K562 (cell line): ENCODE data around the gene CDKL1. TPM values are rescaled to one million over a fixed set of nuclear protein-coding genes. Genes with fewer than 3 reads are reported as not detected.
A peak's percentile ranks its signal among the peaks of the same experiment; 100 is the strongest.

Experiments used
- ATAC-seq: fragments of 200-7000 bp; cut with Tn5 transposase; 3 replicates; pipeline ENCODE4 v1.9.1; 2020; ENCODE audit warnings: moderate library complexity
- BruUV-seq: library from RNA; stranded (reverse); fragments of 400-500 nt; replicated peaks from 2 replicates; lab custom pipeline; 2021; lab: Mats Ljungman, UMichigan
- CTCF ChIA-PET: fragments of 300-600 bp; formaldehyde crosslinking; extraction: SDS; loops from one replicate; lab custom pipeline; 2021; ENCODE audit warnings: low intra/inter-chr PET ratio; lab: Yijun Ruan, JAX
- POLR2A ChIA-PET: fragments of 300-600, 350-650 bp; sonication (Branson Sonifier 250); formaldehyde crosslinking; extraction: SDS; loops from one replicate; lab custom pipeline; 2021; ENCODE audit warnings: antibody characterized with exemption, inconsistent platforms; lab: Yijun Ruan, JAX
- DNase-seq, 4 experiments: peaks; one replicate each; pipeline versions ENCODE4 v3.0.0 to v3.0.0-alpha.2; 2011 to 2018; ENCODE audit warnings: low spot score in 3 of 4, mixed read lengths in 3 of 4; ENCODE audit errors: extremely low read depth in 1 of 4
- FAIRE-seq: peaks from 2 replicates; lab custom pipeline; 2011; peaks lifted over from hg19 to GRCh38; lab: Jason Lieb, UNC
- H2AFZ ChIP-seq: 2 replicates; pipeline ENCODE4 v1.6.0; 2011; ENCODE audit warnings: low read depth, low read length, control low read depth, inconsistent platforms
- H3K27ac ChIP-seq: fragments of 200-600 bp; 3 replicates; pipeline ENCODE4 v1.8.0; 2011; ENCODE audit warnings: low read depth, mild to moderate bottlenecking, control low read depth, inconsistent platforms, low read length, moderate library complexity, mixed read lengths; ENCODE audit errors: extremely low read depth
- H3K27me3 ChIP-seq, 2 experiments: fragments of 300-600 bp in 1 of 2; 2 replicates in 1 of 2; 3 replicates in 1 of 2; pipeline versions ENCODE4 v1.6.0 to v1.8.0; 2011; ENCODE audit warnings: inconsistent platforms in 2 of 2, low read length in 2 of 2, mild to moderate bottlenecking in 1 of 2, mixed read lengths in 1 of 2, moderate library complexity in 1 of 2; ENCODE audit not compliant: control insufficient read depth in 2 of 2, insufficient read depth in 2 of 2
- H3K36me3 ChIP-seq: fragments of 300-600 bp; 3 replicates; pipeline ENCODE4 v1.8.0; 2011; ENCODE audit warnings: mild to moderate bottlenecking, low read length, inconsistent platforms; ENCODE audit not compliant: control insufficient read depth, insufficient read depth
- H3K4me1 ChIP-seq, 2 experiments: fragments of 200-600 bp in 1 of 2; replicated peaks in 1 of 2; 2 replicates in 1 of 2; 3 replicates in 1 of 2; pipeline versions ENCODE4 v1.5.1 to v1.8.0; 2011; ENCODE audit warnings: inconsistent platforms in 2 of 2, low read length in 2 of 2, mild to moderate bottlenecking in 1 of 2, mixed read lengths in 1 of 2, moderate library complexity in 1 of 2; ENCODE audit not compliant: control insufficient read depth in 2 of 2, insufficient read depth in 2 of 2
- H3K4me2 ChIP-seq: 2 replicates; pipeline ENCODE4 v1.6.1; 2011; ENCODE audit warnings: low read length, control low read depth, inconsistent platforms, mixed read lengths; ENCODE audit not compliant: insufficient read depth
- H3K4me3 ChIP-seq: fragments of 200-600 bp; sonication (generic), shearing (Covaris generic); 2 replicates; pipeline ENCODE4 v1.5.1; 2016; ENCODE audit warnings: control low read depth, inconsistent platforms
- H3K79me2 ChIP-seq: fragments of 200-600 bp; 3 replicates; pipeline ENCODE4 v1.8.0; 2011; ENCODE audit warnings: low read length, inconsistent platforms; ENCODE audit not compliant: control insufficient read depth, insufficient read depth
- H3K9ac ChIP-seq, 2 experiments: 2 replicates each; pipeline versions ENCODE4 v1.6.0 to v1.6.1; 2011; ENCODE audit warnings: low read depth in 2 of 2, low read length in 2 of 2, control low read depth in 1 of 2, inconsistent platforms in 1 of 2, mild to moderate bottlenecking in 1 of 2, mixed read lengths in 1 of 2; ENCODE audit not compliant: insufficient read depth in 1 of 2
- H3K9me1 ChIP-seq: one replicate; pipeline ENCODE4 v1.6.0; 2011; ENCODE audit warnings: inconsistent platforms, mild to moderate bottlenecking, low read length, moderate library complexity; ENCODE audit not compliant: control insufficient read depth, insufficient read depth
- H3K9me3 ChIP-seq: replicated peaks from 2 replicates; pipeline ENCODE4 v1.5.1; 2011; ENCODE audit warnings: low read depth, low read length, inconsistent platforms; ENCODE audit not compliant: control insufficient read depth, insufficient read depth
- H4K20me1 ChIP-seq: replicated peaks from 2 replicates; pipeline ENCODE4 v1.6.1; 2011; ENCODE audit warnings: low read length, inconsistent platforms, mixed read lengths; ENCODE audit not compliant: control insufficient read depth, insufficient read depth
- BRF1 ChIP-seq: IDR thresholded peaks from 3 replicates; pipeline ENCODE4 v1.6.1; 2011; ENCODE audit warnings: borderline replicate concordance, mild to moderate bottlenecking; ENCODE audit not compliant: insufficient read length; ENCODE audit errors: extremely low read depth
- CTCFL ChIP-seq: IDR thresholded peaks from 2 replicates; pipeline ENCODE4 v1.6.1; 2011; ENCODE audit warnings: borderline replicate concordance, low read depth, mild to moderate bottlenecking, moderate library complexity, low read length; ENCODE audit not compliant: insufficient read depth, poor library complexity, severe bottlenecking
- DMBX1 ChIP-seq: fragments of 250-450 bp; sonication (Bioruptor Pico); IDR thresholded peaks from 2 replicates; pipeline ENCODE4 v1.8.0; 2022; ENCODE audit warnings: inconsistent platforms, mild to moderate bottlenecking, moderate library complexity, borderline replicate concordance
- ELF1 ChIP-seq: fragments of 200-800 bp; sonication (Bioruptor generic); IDR thresholded peaks from 2 replicates; pipeline ENCODE4 v1.6.1; 2016; ENCODE audit warnings: missing genetic modification characterization, missing compliant biosample characterization
- HMBOX1 ChIP-seq: sonication (generic); IDR thresholded peaks from 2 replicates; pipeline ENCODE4 v1.6.1; 2016
- MLLT1 ChIP-seq, 2 experiments: fragments of 450-650 bp; IDR thresholded peaks; 2 replicates each; pipeline ENCODE4 v1.6.1; 2016
- NONO ChIP-seq, 2 experiments: fragments of 200-400 bp in 1 of 2; fragments of 450-650 bp in 1 of 2; formaldehyde crosslinking in 1 of 2; IDR thresholded peaks; 2 replicates each; pipeline ENCODE4 v1.6.1; 2017; ENCODE audit warnings: low read depth in 2 of 2, mild to moderate bottlenecking in 2 of 2, moderate library complexity in 2 of 2, low read length in 1 of 2
- OTX1 ChIP-seq: fragments of 450-650 bp; formaldehyde crosslinking; IDR thresholded peaks from 2 replicates; pipeline ENCODE4 v1.4.0; 2022; ENCODE audit warnings: mild to moderate bottlenecking
- RB1 ChIP-seq: fragments of 450-650 bp; IDR thresholded peaks from 2 replicates; pipeline ENCODE4 v1.6.1; 2017; ENCODE audit warnings: low read depth, mild to moderate bottlenecking
- RBM15 ChIP-seq: fragments of 200-400 bp; formaldehyde crosslinking; IDR thresholded peaks from 2 replicates; pipeline ENCODE4 v1.6.1; 2018; ENCODE audit warnings: mild to moderate bottlenecking, low read length, moderate library complexity; ENCODE audit not compliant: insufficient read depth
- YY1 ChIP-seq, 3 experiments: IDR thresholded peaks; 2 replicates each; pipeline ENCODE4 v1.6.1; 2011; ENCODE audit warnings: low read length in 2 of 3, mild to moderate bottlenecking in 2 of 3, moderate library complexity in 2 of 3, borderline replicate concordance in 1 of 3, control low read depth in 1 of 3, low read depth in 1 of 3; ENCODE audit not compliant: insufficient read depth in 3 of 3, insufficient replicate concordance in 2 of 3, control insufficient read depth in 1 of 3, insufficient read length in 1 of 3; ENCODE audit errors: extremely low read depth in 1 of 3
- ZNF695 ChIP-seq: fragments of 450-650 bp; formaldehyde crosslinking; IDR thresholded peaks from 2 replicates; pipeline ENCODE4 v1.4.0; 2020; ENCODE audit warnings: mild to moderate bottlenecking, moderate library complexity
- WGBS: fragments of 100-300 bp; shearing (Covaris generic); methylation state at CpG from one replicate; pipeline ENCODE4 v1.1.6; 2016; ENCODE audit warnings: low coverage, mixed read lengths; ENCODE audit not compliant: insufficient coverage; ENCODE audit errors: missing lambda C conversion rate; 5-methylcytosine and 5-hydroxymethylcytosine counted together
- in situ Hi-C: fragments of 300-500 bp; cut with MboI; formaldehyde crosslinking; loops from 4 replicates; pipeline ENCODE4 v1.15.0; 2018; ENCODE audit warnings: inconsistent platforms, mixed read lengths
- intact Hi-C: fragments of 100-400 bp; cut with micrococcal nuclease; formaldehyde crosslinking; loops from 2 replicates; pipeline ENCODE4 v1.14.2; 2022
- polyA plus RNA-seq, 8 experiments: library from polyadenylated mRNA; depleted of rRNA in 4 of 8; stranded (reverse) in 5 of 8; unstranded in 3 of 8; fragments of >200 nt; fragmentation: Nextera tagmentation in 2 of 8; fragmentation: Illumina TruSeq in 1 of 8; extraction: Ambion mirVana in 2 of 8; extraction: Trizol in 1 of 8; gene quantifications; 2 replicates each; pipeline versions ENCODE4 v1.2.1 to v1.2.3, GENCODE V29; 2011 to 2014; ENCODE audit warnings: inconsistent platforms in 1 of 8, missing spikeins in 1 of 8
- total RNA-seq, 7 experiments: library from RNA; depleted of rRNA in 6 of 7; stranded (reverse); fragments of >200 nt in 6 of 7; fragmentation: Illumina TruSeq in 2 of 7; extraction: Trizol in 2 of 7; gene quantifications; 2 replicates each; pipeline versions ENCODE4 v1.2.1 to v1.2.3, GENCODE V29; 2011 to 2021; ENCODE audit warnings: low replicate concordance in 1 of 7

The CDKL1 gene
- total and polyA plus RNA-seq, 9 of the 15 experiments (the other 6 are each of a cell fraction or from before 2014, with no cell fraction given), result 2.3 to 35.0 (median 7.5) TPM

- TF ChIP-seq YY1 (IDR thresholded peaks at IDR 0.05; ENCODE audit: borderline replicate concordance in 1 of 3, control insufficient read depth in 1 of 3, extremely low read depth in 1 of 3, insufficient read depth in 3 of 3, insufficient read length in 1 of 3, insufficient replicate concordance in 2 of 3, low read depth in 1 of 3, low read length in 2 of 3) (peak in 1 of 3 experiments; percentile 28), ELF1 (tag) (peak; percentile 75; the same call in 1 of the 2 replicates), ZNF695 (CRISPR knock-in tag) (no peak)
These were observed 84.5 kb downstream of the CDKL1 start, which contains the start of the genes DMAC2L and L2HGDH (continued) for GRCh38 chr14:50311972-50312733.

GRCh38 chr14:50311337-50311971 is 85.2 kb downstream of the CDKL1 start:
- in situ Hi-C loops (no loop called here), intact Hi-C loops (no loop called here)
- TSS peak; percentile 83 for BruUV-seq
- Histone ChIP-seq H3K9ac (peak overlapping the region; percentile 75 to 94), H3K4me1 (peaks cover 10 to 14% of the 10 kb centered on the region in 2 experiments; a peak in 4 of 5 replicates), H4K20me1 (no peaks in the 10 kb centered on the region), H3K4me2 (peak overlapping the region; percentile 81), H2AFZ (peak overlapping the region; percentile 86), H3K9me1 (no peaks in the 10 kb centered on the region), H3K27ac (peak overlapping the region; percentile 92), H3K36me3 (peaks cover 3% of the 10 kb centered on the region; the same call in 1 of the 3 replicates), H3K4me3 (peak overlapping the region; percentile 73), H3K9me3 (peaks cover 6% of the 10 kb centered on the region; the same call in 1 of the 2 replicates), H3K79me2 (peaks cover 55% of the 10 kb centered on the region), H3K27me3 (no peaks in the 10 kb centered on the region)
- FAIRE-seq, result peak; percentile 6
- 2% methylated on average over 17 of the region's 18 CpGs for WGBS
- peak in 1 of 4 experiments; percentile 29 for DNase-seq
- CTCF ChIA-PET, result interaction anchor here (0.5 kb wide), 1 partner anchor 142 kb away, joined by 3 read pairs; no protein-coding TSS in a partner anchor
- ATAC-seq, result peak; percentile 6
- POLR2A ChIA-PET, result interaction anchor here (0.9 to 1.1 kb wide), 2 partner anchors 9 to 10 kb away, joined by 3 to 9 read pairs; no protein-coding TSS in a partner anchor
- TF ChIP-seq HMBOX1 (peak; percentile 42; the same call in 1 of the 2 replicates), DMBX1 (CRISPR knock-in tag) (no peak), CTCFL (peak; percentile 77), RBM15 (no peak), MLLT1 (IDR thresholded peaks at IDR 0.05) (no peak), BRF1 (no peak), RB1 (peak; percentile 52; the same call in 1 of the 2 replicates), NONO (IDR thresholded peaks at IDR 0.05; ENCODE audit: low read depth in 2 of 2, low read length in 1 of 2) (no peak), OTX1 (CRISPR knock-in tag) (no peak)
